GM19395 (cell line): ENCODE measurements around the gene INPPL1.
"Not testable (repeated sequence)": the region's sequence is repeated elsewhere in the genome, so short reads cannot be mapped to it uniquely, and the experiment has no call there.

ENCODE experiments used
- ATAC-seq: cut with Tn5 transposase; IDR thresholded peaks from one replicate; pipeline ENCODE4 v1.9.1; 2021; ENCODE audit warnings: mild to moderate bottlenecking, moderate library complexity; ENCODE audit not compliant: unreplicated experiment

INPPL1 gene, protein sequence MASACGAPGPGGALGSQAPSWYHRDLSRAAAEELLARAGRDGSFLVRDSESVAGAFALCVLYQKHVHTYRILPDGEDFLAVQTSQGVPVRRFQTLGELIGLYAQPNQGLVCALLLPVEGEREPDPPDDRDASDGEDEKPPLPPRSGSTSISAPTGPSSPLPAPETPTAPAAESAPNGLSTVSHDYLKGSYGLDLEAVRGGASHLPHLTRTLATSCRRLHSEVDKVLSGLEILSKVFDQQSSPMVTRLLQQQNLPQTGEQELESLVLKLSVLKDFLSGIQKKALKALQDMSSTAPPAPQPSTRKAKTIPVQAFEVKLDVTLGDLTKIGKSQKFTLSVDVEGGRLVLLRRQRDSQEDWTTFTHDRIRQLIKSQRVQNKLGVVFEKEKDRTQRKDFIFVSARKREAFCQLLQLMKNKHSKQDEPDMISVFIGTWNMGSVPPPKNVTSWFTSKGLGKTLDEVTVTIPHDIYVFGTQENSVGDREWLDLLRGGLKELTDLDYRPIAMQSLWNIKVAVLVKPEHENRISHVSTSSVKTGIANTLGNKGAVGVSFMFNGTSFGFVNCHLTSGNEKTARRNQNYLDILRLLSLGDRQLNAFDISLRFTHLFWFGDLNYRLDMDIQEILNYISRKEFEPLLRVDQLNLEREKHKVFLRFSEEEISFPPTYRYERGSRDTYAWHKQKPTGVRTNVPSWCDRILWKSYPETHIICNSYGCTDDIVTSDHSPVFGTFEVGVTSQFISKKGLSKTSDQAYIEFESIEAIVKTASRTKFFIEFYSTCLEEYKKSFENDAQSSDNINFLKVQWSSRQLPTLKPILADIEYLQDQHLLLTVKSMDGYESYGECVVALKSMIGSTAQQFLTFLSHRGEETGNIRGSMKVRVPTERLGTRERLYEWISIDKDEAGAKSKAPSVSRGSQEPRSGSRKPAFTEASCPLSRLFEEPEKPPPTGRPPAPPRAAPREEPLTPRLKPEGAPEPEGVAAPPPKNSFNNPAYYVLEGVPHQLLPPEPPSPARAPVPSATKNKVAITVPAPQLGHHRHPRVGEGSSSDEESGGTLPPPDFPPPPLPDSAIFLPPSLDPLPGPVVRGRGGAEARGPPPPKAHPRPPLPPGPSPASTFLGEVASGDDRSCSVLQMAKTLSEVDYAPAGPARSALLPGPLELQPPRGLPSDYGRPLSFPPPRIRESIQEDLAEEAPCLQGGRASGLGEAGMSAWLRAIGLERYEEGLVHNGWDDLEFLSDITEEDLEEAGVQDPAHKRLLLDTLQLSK

DNA sequence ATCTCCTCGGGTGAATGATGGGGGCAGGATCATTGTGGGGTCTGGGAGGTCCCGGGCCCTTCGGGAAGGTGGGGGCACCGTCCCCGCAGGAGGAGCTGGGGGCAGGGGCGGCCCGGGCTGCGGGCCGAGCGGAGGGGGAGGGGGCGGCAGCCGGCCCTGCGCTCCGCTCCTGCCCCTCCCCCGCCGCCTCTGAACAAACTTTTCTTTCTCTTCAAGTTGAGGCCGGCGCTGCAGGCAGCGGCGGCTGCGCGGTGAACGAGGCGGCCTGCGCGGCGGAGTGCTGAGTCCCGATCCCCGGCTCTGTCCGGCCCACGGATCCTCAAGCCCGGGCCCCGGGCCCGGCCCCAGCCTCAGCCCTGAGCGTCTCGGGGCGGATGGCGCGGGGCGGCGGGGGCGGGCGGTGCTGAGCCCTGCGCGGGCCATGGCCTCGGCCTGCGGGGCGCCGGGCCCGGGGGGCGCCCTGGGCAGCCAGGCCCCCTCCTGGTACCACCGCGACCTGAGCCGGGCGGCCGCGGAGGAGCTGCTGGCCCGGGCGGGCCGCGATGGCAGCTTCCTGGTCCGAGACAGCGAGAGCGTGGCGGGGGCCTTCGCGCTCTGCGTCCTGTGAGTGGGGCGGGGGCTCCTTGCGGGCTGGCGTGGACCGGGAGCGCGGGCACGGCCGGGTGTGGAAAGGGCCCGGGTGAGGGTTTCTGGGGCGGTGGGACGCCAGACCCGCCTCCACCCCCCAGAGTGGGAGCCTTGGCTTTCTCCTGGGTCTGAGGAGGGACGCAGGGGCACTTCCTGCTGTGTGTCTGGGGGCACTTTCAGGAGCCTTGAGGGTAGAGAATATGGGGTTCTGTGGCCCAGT, at the start of gene INPPL1:
INPPL1 (plus strand) TSS at position 204 of the 847 bp plus-strand sequence; CDS start at position 422, 218 bp downstream.
- no peak for ATAC-seq

DNA sequence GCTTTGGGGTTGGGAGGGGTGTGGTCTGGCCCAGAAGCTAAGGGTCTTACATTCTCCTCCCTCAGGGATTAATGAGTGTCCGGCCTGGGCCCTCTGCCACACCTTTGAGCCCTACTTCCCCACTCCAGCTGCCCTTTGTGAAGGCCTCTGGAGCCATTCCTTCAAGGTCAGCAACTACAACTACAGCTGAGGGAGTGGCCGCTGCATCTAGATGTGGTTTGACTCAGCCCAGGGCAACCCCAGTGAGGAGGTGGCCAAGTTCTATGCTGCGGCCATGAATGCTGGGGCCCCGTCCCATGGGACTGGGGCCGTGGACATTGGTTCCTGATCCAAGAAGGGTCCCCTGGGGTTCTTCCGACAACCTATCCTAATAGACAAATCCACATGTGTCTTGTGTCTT, 46.9 kb upstream of the INPPL1 start:
- ATAC-seq = no peak

GRCh38 chr11:72179049-72179803, 45.3 kb upstream of the INPPL1 start:
- no peak for ATAC-seq

- ATAC-seq = no peak
These were observed 44.7 kb upstream of the INPPL1 start for GRCh38 chr11:72179804-72180396.

DNA sequence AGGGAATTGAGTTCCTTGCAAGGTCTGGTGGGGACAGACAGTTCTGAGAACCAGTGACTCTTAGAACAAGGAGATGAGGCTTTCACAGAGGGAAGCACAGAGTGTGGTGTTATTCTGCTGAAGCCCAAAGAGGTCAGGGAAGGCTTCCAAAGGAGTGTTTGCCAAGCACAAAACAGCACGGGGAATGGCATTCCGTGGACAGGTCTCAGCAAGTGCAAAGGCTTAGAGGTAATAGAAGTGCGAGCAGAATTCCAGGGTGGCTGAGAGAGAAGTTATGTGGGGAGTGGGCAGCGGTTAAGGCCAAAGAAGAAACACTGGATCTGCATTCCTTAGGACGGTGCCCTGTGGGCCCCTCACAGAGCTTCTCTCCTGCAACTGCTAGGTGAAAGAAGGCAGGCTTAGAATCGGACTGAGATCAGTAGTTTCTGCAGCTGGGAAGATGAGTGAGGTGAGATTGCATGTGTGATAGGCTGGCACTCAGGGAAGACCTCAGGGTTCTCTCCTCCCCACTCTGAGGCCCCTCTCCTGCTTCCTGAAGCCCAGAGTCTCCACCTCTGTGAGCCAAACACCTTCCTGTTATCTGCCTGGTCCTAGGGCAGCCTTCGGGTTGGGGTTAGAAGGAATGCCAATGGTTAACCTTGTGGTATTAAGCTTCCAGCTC, 43.5 kb upstream of the INPPL1 start:
- not testable (repeated sequence) for ATAC-seq

- ATAC-seq = not testable (repeated sequence)
These were observed 43.0 kb upstream of the INPPL1 start for GRCh38 chr11:72181553-72181958.

GRCh38 chr11:72188267-72188666, 36.3 kb upstream of the INPPL1 start:
- no peak for ATAC-seq

DNA sequence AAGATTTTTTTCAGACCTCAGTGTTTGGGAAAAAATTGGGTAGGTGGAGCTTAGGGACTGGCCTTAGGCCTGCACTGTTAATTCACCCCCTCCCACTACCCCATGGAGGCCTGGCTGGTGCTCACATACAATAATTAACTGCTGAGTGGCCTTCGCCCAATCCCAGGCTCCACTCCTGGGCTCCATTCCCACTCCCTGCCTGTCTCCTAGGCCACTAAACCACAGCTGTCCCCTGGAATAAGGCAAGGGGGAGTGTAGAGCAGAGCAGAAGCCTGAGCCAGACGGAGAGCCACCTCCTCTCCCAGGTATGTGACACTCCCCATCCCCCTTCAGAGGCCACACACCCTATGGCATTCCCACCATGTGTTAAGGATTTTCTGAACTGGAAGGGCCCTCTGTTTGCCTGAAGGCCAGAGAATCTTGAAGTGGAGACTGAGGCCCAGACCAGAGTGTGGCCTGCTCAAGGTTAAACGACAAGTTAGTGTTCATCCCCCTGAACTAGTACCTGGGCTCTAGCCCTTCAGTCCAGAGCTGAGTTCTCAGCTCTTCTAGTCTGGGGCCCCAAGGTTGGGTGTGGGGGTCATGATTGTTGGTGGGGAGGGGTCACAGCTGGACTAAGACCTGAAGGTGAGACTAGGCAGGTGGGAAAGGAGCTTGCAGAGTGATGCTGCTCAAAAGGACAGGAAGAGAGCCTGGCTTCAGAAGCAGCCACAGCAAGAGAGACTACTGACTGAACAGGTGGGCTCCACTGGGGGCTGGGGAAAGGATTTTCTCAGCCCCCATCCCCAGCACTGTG, 34.9 kb upstream of the INPPL1 start:
- ATAC-seq = no peak

- ATAC-seq = no peak
These were observed 33.9 kb upstream of the INPPL1 start for GRCh38 chr11:72190631-72191071.

DNA sequence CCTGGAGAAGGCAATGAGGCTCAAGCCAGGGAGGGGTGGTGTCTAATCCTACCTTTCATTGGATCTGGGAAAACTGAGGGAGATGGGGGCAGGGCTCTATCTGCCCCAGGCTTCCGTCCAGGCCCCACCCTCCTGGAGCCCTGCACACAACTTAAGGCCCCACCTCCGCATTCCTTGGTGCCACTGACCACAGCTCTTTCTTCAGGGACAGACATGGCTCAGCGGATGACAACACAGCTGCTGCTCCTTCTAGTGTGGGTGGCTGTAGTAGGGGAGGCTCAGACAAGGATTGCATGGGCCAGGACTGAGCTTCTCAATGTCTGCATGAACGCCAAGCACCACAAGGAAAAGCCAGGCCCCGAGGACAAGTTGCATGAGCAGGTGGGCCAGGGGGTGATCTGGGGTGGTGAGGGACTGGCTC, 32.6 kb upstream of the INPPL1 start, which contains the start of gene FOLR1:
FOLR1 (plus strand) TSS at position 180 of the 421 bp plus-strand sequence; CDS start at position 214, 34 bp downstream.
- ATAC-seq = no peak

- no peak for ATAC-seq
These were observed 28.9 kb upstream of the INPPL1 start for GRCh38 chr11:72195518-72196270.

GRCh38 chr11:72201445-72201844, 23.1 kb upstream of the INPPL1 start:
- not testable (repeated sequence) for ATAC-seq

- ATAC-seq = no peak
These were observed 22.0 kb upstream of the INPPL1 start for GRCh38 chr11:72202571-72202970.

- no peak for ATAC-seq
These were observed 21.4 kb upstream of the INPPL1 start for GRCh38 chr11:72203163-72203562.

GRCh38 chr11:72204886-72205285, 19.7 kb upstream of the INPPL1 start:
- no peak for ATAC-seq

DNA sequence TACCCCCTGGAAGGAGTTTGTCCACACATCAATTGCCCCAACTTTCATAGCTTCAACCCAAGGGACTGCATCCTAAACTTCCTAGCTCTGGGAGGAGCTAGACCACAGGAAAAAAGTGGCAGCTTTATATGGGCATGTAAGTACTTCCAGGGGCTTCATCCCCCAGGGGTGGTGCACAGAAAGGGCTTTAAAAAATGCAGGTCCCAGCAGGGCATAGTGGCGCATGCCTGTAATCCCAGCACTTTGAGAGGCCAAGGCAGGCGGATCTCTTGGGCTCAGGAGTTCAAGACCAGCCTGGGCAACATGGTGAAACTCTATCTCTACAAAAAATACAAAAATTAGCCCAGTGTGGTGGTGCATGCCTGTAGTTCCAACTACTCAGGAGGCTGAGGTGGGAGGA, 17.8 kb upstream of the INPPL1 start:
- not testable (repeated sequence) for ATAC-seq

GRCh38 chr11:72208281-72208680, 16.3 kb upstream of the INPPL1 start:
- ATAC-seq = no peak
